HL-60 (cell line): ENCODE results near the gene LRRC4B.
"Not testable (repeated sequence)": the region's sequence is repeated elsewhere in the genome, so short reads cannot be mapped to it uniquely, and the experiment has no call there.

Experiments
- DNase-seq, 2 experiments: peaks; one replicate each; pipeline ENCODE4 v3.0.0-alpha.2; 2010 to 2020; ENCODE audit warnings: low read depth in 1 of 2, low spot score in 1 of 2
- H3K27ac ChIP-seq: fragments of 250-450 bp; sonication (Bioruptor Pico); replicated peaks from 2 replicates; pipeline ENCODE4 v1.5.1; 2020; ENCODE audit warnings: mild to moderate bottlenecking, moderate library complexity
- H3K27me3 ChIP-seq: fragments of 250-450 bp; sonication (Bioruptor Pico); 2 replicates; pipeline ENCODE4 v1.5.1; 2021; ENCODE audit warnings: mild to moderate bottlenecking, moderate library complexity; ENCODE audit not compliant: insufficient read depth, poor library complexity, severe bottlenecking
- H3K4me3 ChIP-seq: replicated peaks from 2 replicates; pipeline ENCODE4 v1.5.1; 2011; ENCODE audit warnings: mild to moderate bottlenecking, control low read depth, low read length; ENCODE audit not compliant: insufficient read depth
- GABPA ChIP-seq: IDR thresholded peaks from 2 replicates; pipeline ENCODE4 v1.6.1; 2012; ENCODE audit warnings: low read depth
- POLR2AphosphoS5 ChIP-seq: IDR thresholded peaks from 2 replicates; pipeline ENCODE4 v1.6.1; 2012; ENCODE audit warnings: low read depth
- SPI1 ChIP-seq: IDR thresholded peaks from 2 replicates; pipeline ENCODE4 v1.6.1; 2012; ENCODE audit warnings: low read depth, mild to moderate bottlenecking, borderline replicate concordance
- TF ChIP-seq, protein P1 (sequence below): IDR thresholded peaks from one replicate; pipeline ENCODE4 v1.5.1; 2011; ENCODE audit warnings: low read length, control low read depth, inconsistent platforms; ENCODE audit not compliant: insufficient read depth
- TF ChIP-seq, protein P2 (sequence below): IDR thresholded peaks from 2 replicates; pipeline ENCODE4 v1.6.1; 2012; ENCODE audit warnings: low read depth; ENCODE audit not compliant: insufficient replicate concordance

Gene LRRC4B

DNA sequence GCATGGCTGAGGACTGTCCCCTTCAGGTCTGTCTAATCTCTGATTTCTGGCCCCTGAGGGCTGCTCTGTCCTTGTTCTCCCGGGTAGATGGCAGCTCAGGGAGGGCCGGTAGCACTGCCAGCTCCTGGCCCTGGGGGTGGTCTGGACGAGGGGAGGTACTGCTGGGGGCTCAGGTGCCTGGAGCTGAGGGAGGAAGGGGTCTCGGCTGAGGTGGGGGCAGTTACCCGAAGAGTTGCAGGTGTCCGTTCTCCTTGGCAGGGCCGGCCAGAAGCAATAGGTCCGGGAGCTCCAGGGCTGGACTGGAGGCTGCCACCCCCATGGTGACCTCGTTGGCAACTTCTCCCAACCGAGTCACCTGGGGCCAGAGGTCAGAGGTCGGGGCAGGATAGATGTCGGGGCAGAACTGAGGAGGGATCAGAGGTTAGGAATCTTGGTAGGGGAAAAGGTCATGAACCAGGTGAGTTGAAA is 93.1 kb downstream of the LRRC4B start:
- H3K27me3 ChIP-seq: no peaks in the 10 kb centered on the region
- H3K4me3 ChIP-seq: no peak overlapping the region
- TF ChIP-seq POLR2AphosphoS5 (no peak), GABPA (no peak)
- TF ChIP-seq, protein P1, sequence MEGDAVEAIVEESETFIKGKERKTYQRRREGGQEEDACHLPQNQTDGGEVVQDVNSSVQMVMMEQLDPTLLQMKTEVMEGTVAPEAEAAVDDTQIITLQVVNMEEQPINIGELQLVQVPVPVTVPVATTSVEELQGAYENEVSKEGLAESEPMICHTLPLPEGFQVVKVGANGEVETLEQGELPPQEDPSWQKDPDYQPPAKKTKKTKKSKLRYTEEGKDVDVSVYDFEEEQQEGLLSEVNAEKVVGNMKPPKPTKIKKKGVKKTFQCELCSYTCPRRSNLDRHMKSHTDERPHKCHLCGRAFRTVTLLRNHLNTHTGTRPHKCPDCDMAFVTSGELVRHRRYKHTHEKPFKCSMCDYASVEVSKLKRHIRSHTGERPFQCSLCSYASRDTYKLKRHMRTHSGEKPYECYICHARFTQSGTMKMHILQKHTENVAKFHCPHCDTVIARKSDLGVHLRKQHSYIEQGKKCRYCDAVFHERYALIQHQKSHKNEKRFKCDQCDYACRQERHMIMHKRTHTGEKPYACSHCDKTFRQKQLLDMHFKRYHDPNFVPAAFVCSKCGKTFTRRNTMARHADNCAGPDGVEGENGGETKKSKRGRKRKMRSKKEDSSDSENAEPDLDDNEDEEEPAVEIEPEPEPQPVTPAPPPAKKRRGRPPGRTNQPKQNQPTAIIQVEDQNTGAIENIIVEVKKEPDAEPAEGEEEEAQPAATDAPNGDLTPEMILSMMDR: no peak
- TF ChIP-seq, protein P2, sequence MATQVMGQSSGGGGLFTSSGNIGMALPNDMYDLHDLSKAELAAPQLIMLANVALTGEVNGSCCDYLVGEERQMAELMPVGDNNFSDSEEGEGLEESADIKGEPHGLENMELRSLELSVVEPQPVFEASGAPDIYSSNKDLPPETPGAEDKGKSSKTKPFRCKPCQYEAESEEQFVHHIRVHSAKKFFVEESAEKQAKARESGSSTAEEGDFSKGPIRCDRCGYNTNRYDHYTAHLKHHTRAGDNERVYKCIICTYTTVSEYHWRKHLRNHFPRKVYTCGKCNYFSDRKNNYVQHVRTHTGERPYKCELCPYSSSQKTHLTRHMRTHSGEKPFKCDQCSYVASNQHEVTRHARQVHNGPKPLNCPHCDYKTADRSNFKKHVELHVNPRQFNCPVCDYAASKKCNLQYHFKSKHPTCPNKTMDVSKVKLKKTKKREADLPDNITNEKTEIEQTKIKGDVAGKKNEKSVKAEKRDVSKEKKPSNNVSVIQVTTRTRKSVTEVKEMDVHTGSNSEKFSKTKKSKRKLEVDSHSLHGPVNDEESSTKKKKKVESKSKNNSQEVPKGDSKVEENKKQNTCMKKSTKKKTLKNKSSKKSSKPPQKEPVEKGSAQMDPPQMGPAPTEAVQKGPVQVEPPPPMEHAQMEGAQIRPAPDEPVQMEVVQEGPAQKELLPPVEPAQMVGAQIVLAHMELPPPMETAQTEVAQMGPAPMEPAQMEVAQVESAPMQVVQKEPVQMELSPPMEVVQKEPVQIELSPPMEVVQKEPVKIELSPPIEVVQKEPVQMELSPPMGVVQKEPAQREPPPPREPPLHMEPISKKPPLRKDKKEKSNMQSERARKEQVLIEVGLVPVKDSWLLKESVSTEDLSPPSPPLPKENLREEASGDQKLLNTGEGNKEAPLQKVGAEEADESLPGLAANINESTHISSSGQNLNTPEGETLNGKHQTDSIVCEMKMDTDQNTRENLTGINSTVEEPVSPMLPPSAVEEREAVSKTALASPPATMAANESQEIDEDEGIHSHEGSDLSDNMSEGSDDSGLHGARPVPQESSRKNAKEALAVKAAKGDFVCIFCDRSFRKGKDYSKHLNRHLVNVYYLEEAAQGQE: no peak
- H3K27ac ChIP-seq: no peak overlapping the region
- DNase-seq: no peak

DNA sequence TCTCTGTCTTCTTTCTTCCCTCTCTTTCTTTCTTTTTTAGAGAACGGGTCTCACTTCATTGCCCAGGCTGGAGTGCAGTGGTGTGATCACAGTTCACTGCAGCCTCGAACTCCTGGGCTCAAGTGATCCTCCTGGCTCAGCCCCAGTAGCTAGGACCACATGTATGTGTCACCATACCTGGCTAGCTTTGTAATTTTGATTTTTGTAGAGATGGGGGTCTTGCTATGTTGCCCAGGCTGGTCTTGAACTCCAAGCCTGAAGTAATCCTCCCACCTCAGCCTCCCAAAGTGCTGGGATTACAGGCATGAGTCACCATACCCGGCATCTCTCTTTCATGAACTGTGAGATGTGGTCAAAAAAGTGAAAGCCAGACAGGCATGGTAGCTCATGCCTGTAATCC is 94.9 kb downstream of the LRRC4B start:
- not testable (repeated sequence) for H3K27me3 ChIP-seq, H3K4me3 ChIP-seq, H3K27ac ChIP-seq, DNase-seq

- no peak for DNase-seq
- TF ChIP-seq SPI1: no peak
Observed at GRCh38 chr19:50468818-50469217, 99.4 kb downstream of the LRRC4B start.

DNA sequence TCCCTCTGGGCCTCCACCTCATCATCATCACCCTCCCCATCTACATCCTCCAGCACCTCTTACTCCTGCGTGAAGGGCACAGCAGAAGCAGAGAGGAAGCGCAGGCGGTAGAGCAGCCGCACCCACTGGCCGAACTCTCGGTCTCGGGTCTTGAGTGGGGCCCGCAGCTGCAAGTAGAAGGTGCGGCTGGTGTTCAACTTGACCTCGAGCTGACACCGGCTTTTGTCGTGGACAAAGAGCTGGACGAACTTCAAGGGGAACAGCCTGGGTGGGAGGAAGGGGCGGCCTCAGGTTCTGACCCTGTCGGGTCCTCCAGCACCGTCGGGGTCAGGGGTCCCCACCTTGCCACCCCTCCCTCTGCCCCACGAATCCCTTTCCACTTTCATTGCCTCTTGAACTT is 100.7 kb downstream of the LRRC4B start:
- Histone ChIP-seq H3K4me3 (no peak overlapping the region), H3K27ac (no peak overlapping the region), H3K27me3 (no peaks in the 10 kb centered on the region)
- TF ChIP-seq, protein P2: no peak
- TF ChIP-seq POLR2AphosphoS5: no peak
- TF ChIP-seq SPI1: no peak
- TF ChIP-seq, protein P1: no peak
- TF ChIP-seq GABPA: no peak
- no peak for DNase-seq

More at GRCh38 chr19:50468818-50469217, 99.4 kb downstream of the LRRC4B start:
- H3K27me3 ChIP-seq: no peaks in the 10 kb centered on the region
- H3K27ac ChIP-seq: no peak overlapping the region
- H3K4me3 ChIP-seq: no peak overlapping the region
